LNCaP clone FGC (cell line): ENCODE data around the gene NEDD1.

Source experiments
- DNase-seq: peaks from one replicate; pipeline ENCODE4 v3.0.0-alpha.2; 2011; ENCODE audit warnings: low read depth
- H3K4me3 ChIP-seq: 2 replicates; pipeline ENCODE4 v1.5.1; 2011; ENCODE audit warnings: mild to moderate bottlenecking, low read depth, low read length, control low read depth
- CTCF ChIP-seq: IDR thresholded peaks from 2 replicates; pipeline ENCODE4 v1.5.1; 2012; ENCODE audit warnings: mild to moderate bottlenecking; ENCODE audit not compliant: control insufficient read depth, insufficient read depth; ENCODE audit errors: extremely low read depth

Gene NEDD1

DNA sequence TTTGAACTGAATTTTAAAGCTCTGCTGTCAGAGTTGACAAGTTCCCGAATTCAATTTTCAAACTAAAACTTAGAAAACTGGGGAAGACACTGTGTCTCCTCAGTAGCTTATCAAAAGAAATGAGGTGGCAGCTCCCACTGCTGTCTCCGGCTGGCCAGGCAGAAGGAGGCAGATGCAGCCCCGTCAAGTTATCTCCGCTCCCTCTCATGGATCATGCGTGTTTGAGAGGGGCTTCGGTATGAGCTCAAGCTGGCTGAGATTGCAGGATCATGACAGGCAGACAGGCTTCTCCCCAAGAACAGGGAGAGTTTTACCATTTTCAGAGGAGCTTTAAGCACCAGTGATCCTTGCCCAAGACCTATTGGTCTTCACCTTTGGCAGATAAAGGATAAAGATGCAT lies 88.8 kb downstream of the NEDD1 start:
- no peak overlapping the region for H3K4me3 ChIP-seq
- no peak for TF ChIP-seq CTCF
- no peak for DNase-seq

DNA sequence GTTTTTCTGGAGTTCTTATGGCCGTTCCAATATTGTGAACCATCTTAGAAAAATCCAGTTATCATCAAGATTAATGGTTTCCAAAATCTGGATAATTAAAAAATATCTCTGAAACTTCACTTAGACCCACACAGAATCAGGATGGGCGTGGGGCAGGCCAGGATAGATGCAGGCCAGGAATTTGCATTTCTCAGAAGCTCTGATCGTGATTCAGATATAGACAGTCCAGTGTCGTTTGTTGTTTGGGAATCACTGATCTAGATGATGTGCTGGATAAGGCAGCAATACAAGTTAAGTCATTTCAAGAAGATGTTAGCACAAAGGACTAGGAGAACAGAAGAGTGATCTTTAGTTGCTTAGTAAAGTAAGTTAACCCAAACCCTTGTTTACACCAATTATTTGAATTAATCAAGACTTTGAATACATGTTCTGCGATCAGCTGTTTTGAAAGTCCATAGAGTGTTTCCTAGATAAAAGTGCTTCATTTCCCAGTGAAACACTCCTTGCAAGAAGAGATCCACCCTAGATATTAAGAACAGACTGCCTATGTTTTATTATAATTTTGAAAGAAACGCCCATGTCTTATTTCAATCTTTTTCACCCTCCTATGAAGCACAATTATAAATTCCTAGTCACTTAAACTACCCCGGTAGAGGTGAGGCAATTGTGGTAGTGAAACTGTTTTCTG lies 90.9 kb downstream of the NEDD1 start:
- no peak for TF ChIP-seq CTCF

GRCh38 chr12:97003276-97003675 lies 96.2 kb downstream of the NEDD1 start:
- no peak for DNase-seq
- H3K4me3 ChIP-seq, result no peak overlapping the region
- TF ChIP-seq CTCF, result no peak

More for the DNA sequence above, 90.9 kb downstream of the NEDD1 start:
- no peak for DNase-seq
- H3K4me3 ChIP-seq, result no peak overlapping the region
